Measurements from ENCODE around the gene ADPRS. TPM values are rescaled to one million over a fixed set of nuclear protein-coding genes. Genes with fewer than 3 reads are reported as not detected.

Gene ADPRS
- total and polyA plus RNA-seq, 9 of the 15 experiments (the other 6 are each of a cell fraction or from before 2014, with no cell fraction given): 5.9 to 40.0 (median 27.4) TPM

DNA sequence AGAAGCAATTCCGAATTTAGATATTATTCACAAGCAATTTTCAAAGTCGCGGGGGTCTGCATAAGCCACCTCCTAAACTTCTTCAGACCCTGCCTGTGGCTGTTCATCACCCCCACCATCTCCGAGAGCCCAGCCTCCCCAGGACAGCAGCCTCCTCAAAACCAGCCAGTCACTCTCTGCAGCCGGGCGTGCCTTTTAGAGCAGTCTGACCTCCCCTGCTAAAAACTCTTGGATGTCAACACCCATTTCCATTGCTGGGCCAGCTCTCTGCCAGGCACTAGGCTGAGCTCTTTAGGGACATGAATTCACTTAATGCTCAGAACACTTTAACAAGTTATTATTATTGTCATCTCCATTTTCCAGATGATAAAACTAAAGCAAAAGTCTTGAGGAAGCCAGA, 11.7 kb downstream of the ADPRS start:
- H3K79me2 ChIP-seq (ENCODE audit: control insufficient read depth, insufficient read depth, low read length): no peaks in the 10 kb centered on the region
- intact Hi-C loops (cut with micrococcal nuclease): loop anchor here (1.0 to 2.0 kb wide), 4 partner anchors 34 to 320 kb away; no protein-coding TSS in a partner anchor
- H2AFZ ChIP-seq (ENCODE audit: low read depth, low read length): peak overlapping the region; percentile 92
- no peaks in the 10 kb centered on the region for H4K20me1 ChIP-seq (replicated peaks; ENCODE audit: control insufficient read depth, insufficient read depth, low read length)
- DNase-seq (ENCODE audit: extremely low read depth in 1 of 4, low spot score in 3 of 4) (no peak), FAIRE-seq (peak; percentile 75), ATAC-seq (no peak; the same call in 2 of the 3 replicates)
- no peaks in the 10 kb centered on the region for H3K9me1 ChIP-seq (ENCODE audit: control insufficient read depth, insufficient read depth, low read length)
- 24% methylated on average over 6 of the region's 6 CpGs for WGBS (ENCODE audit: insufficient coverage, low coverage, missing lambda C conversion rate)
- H3K36me3 ChIP-seq (ENCODE audit: control insufficient read depth, insufficient read depth, low read length): peaks cover 8% of the 10 kb centered on the region; the same call in 1 of the 3 replicates
- POLR2A ChIA-PET: interaction anchor here (0.6 kb wide), 1 partner anchor 1682 kb away, joined by 4 read pairs; no protein-coding TSS in a partner anchor
- in situ Hi-C loops (cut with MboI): loop anchor here (5.0 kb wide), 2 partner anchors 187 to 322 kb away; no protein-coding TSS in a partner anchor
- H3K9me3 ChIP-seq (replicated peaks; ENCODE audit: control insufficient read depth, insufficient read depth, low read depth, low read length): no peaks in the 10 kb centered on the region
- H3K27me3 ChIP-seq (ENCODE audit: control insufficient read depth in 2 of 2, insufficient read depth in 2 of 2, low read length in 2 of 2): no peaks in the 10 kb centered on the region
- H3K4me3 ChIP-seq: no peak overlapping the region
- no peak for TF ChIP-seq BRD9 (IDR thresholded peaks at IDR 0.05; ENCODE audit: low read depth, partially characterized antibody)
- 0 out of 2 replicates have a peak, but pooled peaks have one; percentile 2 for TF ChIP-seq GATA2 (CRISPR knock-in tag; IDR thresholded peaks at IDR 0.05)
- peak; percentile 37; the same call in 1 of the 2 replicates for TF ChIP-seq NFE2 (IDR thresholded peaks at IDR 0.05; ENCODE audit: low read depth)
- TF ChIP-seq POLR2AphosphoS2 (IDR thresholded peaks at IDR 0.05; ENCODE audit: low read length): no peak
- TF ChIP-seq TRIM24 (IDR thresholded peaks at IDR 0.05): no peak
- no peak overlapping the region for H3K27ac ChIP-seq (ENCODE audit: extremely low read depth, low read depth, low read length)
- no peak overlapping the region; a peak in 1 of 4 replicates for H3K9ac ChIP-seq (ENCODE audit: insufficient read depth in 1 of 2, low read depth in 2 of 2, low read length in 2 of 2)
- peak overlapping the region; percentile 82 for H3K4me2 ChIP-seq (ENCODE audit: insufficient read depth, low read length)
- CTCF ChIA-PET (ENCODE audit: low intra/inter-chr PET ratio): interaction anchor here (0.5 to 5.7 kb wide), 13 partner anchors 26 to 550 kb away, joined by 3 to 116 read pairs (median 7); partner anchors contain the start of genes MAP7D1 and TRAPPC3
- BruUV-seq (replicated peaks): no TSS peak
- H3K4me1 ChIP-seq (replicated peaks in 1 of 2; ENCODE audit: control insufficient read depth in 2 of 2, insufficient read depth in 2 of 2, low read length in 2 of 2): peaks cover 0 to 36% of the 10 kb centered on the region in 2 experiments; a peak in 3 of 5 replicates

DNA sequence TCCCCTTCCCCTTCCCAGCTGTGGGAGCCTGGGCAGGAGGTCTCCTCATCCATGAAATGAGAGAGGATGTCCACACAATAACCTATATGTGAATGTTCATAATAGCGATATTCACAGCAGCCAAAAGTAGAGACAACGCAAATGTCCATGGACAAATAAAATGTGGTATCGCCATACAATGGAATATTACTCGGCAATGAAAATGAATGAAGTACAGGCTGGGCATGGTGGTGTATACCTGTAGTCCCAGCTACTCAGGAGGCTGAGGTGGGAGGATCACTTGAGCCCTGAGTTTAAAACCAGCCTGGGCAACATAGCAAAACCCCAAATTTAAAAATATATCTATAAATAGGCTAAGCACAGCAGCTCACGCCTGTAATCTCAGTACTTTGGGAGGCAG, 12.9 kb downstream of the ADPRS start:
- BruUV-seq (replicated peaks): no TSS peak
- in situ Hi-C loops (cut with MboI) (loop anchor here (5.0 kb wide), 2 partner anchors 186 to 321 kb away; no protein-coding TSS in a partner anchor), intact Hi-C loops (cut with micrococcal nuclease) (loop anchor here (2.0 kb wide), 1 partner anchor 319 kb away; no protein-coding TSS in a partner anchor)
- TF ChIP-seq, protein P1, sequence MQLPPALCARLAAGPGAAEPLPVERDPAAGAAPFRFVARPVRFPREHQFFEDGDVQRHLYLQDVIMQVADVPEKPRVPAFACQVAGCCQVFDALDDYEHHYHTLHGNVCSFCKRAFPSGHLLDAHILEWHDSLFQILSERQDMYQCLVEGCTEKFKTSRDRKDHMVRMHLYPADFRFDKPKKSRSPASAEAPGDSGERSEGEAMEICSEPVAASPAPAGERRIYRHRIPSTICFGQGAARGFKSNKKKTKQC (CRISPR knock-in tag; IDR thresholded peaks at IDR 0.05): no peak
- no peak for TF ChIP-seq ZKSCAN3 (CRISPR knock-in tag; IDR thresholded peaks at IDR 0.05)
- TF ChIP-seq, protein P2, sequence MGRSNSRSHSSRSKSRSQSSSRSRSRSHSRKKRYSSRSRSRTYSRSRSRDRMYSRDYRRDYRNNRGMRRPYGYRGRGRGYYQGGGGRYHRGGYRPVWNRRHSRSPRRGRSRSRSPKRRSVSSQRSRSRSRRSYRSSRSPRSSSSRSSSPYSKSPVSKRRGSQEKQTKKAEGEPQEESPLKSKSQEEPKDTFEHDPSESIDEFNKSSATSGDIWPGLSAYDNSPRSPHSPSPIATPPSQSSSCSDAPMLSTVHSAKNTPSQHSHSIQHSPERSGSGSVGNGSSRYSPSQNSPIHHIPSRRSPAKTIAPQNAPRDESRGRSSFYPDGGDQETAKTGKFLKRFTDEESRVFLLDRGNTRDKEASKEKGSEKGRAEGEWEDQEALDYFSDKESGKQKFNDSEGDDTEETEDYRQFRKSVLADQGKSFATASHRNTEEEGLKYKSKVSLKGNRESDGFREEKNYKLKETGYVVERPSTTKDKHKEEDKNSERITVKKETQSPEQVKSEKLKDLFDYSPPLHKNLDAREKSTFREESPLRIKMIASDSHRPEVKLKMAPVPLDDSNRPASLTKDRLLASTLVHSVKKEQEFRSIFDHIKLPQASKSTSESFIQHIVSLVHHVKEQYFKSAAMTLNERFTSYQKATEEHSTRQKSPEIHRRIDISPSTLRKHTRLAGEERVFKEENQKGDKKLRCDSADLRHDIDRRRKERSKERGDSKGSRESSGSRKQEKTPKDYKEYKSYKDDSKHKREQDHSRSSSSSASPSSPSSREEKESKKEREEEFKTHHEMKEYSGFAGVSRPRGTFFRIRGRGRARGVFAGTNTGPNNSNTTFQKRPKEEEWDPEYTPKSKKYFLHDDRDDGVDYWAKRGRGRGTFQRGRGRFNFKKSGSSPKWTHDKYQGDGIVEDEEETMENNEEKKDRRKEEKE (IDR thresholded peaks at IDR 0.05; ENCODE audit: borderline replicate concordance in 1 of 2, control insufficient read depth in 1 of 2, low read depth in 2 of 2, low read length in 1 of 2): no peak
- TF ChIP-seq ZNF146 (CRISPR knock-in tag; IDR thresholded peaks at IDR 0.05; ENCODE audit: unreplicated experiment): peak; percentile 91
- no peak for TF ChIP-seq MAFK (IDR thresholded peaks at IDR 0.05; ENCODE audit: low read length)
- no peak for TF ChIP-seq BRD9 (IDR thresholded peaks at IDR 0.05; ENCODE audit: low read depth, partially characterized antibody)
- no peak for TF ChIP-seq YBX1 (IDR thresholded peaks at IDR 0.05)
- Histone ChIP-seq H3K27me3 (ENCODE audit: control insufficient read depth in 2 of 2, insufficient read depth in 2 of 2, low read length in 2 of 2) (no peaks in the 10 kb centered on the region), H3K79me2 (ENCODE audit: control insufficient read depth, insufficient read depth, low read length) (no peaks in the 10 kb centered on the region), H3K9me3 (replicated peaks; ENCODE audit: control insufficient read depth, insufficient read depth, low read depth, low read length) (no peaks in the 10 kb centered on the region), H3K4me3 (no peak overlapping the region), H3K9ac (ENCODE audit: insufficient read depth in 1 of 2, low read depth in 2 of 2, low read length in 2 of 2) (no peak overlapping the region), H4K20me1 (replicated peaks; ENCODE audit: control insufficient read depth, insufficient read depth, low read length) (no peaks in the 10 kb centered on the region), H3K36me3 (ENCODE audit: control insufficient read depth, insufficient read depth, low read length) (no peaks in the 10 kb centered on the region), H3K4me2 (ENCODE audit: insufficient read depth, low read length) (no peak overlapping the region), H3K4me1 (replicated peaks in 1 of 2; ENCODE audit: control insufficient read depth in 2 of 2, insufficient read depth in 2 of 2, low read length in 2 of 2) (peaks cover 0 to 40% of the 10 kb centered on the region in 2 experiments; a peak in 3 of 5 replicates), H3K9me1 (ENCODE audit: control insufficient read depth, insufficient read depth, low read length) (no peaks in the 10 kb centered on the region), H3K27ac (ENCODE audit: extremely low read depth, low read depth, low read length) (no peak overlapping the region), H2AFZ (ENCODE audit: low read depth, low read length) (no peak overlapping the region)
- ATAC-seq: no peak
- CTCF ChIA-PET (ENCODE audit: low intra/inter-chr PET ratio): interaction anchor here (0.6 to 5.7 kb wide), 4 partner anchors 34 to 222 kb away, joined by 3 to 116 read pairs (median 81); partner anchors contain the start of gene EVA1B
- WGBS (ENCODE audit: insufficient coverage, low coverage, missing lambda C conversion rate): 69% methylated on average over 5 of the region's 5 CpGs
- DNase-seq (ENCODE audit: extremely low read depth in 1 of 4, low spot score in 3 of 4): no peak
- POLR2A ChIA-PET: interaction anchor here (0.9 to 1.1 kb wide), 2 partner anchors 16 to 30 kb away, joined by 3 to 5 read pairs; no protein-coding TSS in a partner anchor
- no peak for FAIRE-seq
